ENCODE results near the gene PRODH2. TPM values are rescaled to one million over a fixed set of nuclear protein-coding genes. Genes with fewer than 3 reads are reported as not detected.

The PRODH2 gene
- total RNA-seq, 1 experiment from 2014 or later = not detected

DNA sequence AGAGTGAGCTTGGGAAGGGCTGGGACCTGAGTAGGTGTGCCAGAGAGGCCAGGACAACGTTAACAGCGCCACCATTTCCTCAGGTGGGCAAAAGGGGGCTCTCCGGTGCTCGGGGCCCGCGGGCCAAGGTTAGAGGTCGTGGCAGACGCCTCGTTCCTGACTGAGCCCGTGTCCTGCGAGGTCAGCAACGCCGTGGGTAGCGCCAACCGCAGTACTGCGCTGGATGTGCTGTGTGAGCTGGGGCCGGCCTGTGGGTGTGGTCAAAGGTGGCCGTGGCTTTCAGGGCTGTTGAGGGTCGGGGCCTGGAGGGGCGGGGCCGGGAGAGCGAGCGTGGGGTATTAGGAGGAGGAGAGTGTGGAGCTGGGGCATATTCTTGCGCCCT, 47.8 kb upstream of the PRODH2 start:
- no peaks in the 10 kb centered on the region for H3K4me1 Mint-ChIP-seq (ENCODE audit: insufficient read depth, unreplicated experiment)
- TF ChIP-seq, protein P1, sequence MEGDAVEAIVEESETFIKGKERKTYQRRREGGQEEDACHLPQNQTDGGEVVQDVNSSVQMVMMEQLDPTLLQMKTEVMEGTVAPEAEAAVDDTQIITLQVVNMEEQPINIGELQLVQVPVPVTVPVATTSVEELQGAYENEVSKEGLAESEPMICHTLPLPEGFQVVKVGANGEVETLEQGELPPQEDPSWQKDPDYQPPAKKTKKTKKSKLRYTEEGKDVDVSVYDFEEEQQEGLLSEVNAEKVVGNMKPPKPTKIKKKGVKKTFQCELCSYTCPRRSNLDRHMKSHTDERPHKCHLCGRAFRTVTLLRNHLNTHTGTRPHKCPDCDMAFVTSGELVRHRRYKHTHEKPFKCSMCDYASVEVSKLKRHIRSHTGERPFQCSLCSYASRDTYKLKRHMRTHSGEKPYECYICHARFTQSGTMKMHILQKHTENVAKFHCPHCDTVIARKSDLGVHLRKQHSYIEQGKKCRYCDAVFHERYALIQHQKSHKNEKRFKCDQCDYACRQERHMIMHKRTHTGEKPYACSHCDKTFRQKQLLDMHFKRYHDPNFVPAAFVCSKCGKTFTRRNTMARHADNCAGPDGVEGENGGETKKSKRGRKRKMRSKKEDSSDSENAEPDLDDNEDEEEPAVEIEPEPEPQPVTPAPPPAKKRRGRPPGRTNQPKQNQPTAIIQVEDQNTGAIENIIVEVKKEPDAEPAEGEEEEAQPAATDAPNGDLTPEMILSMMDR (IDR thresholded peaks at IDR 0.05; ENCODE audit: unreplicated experiment) = no peak
- no peak for DNase-seq (ENCODE audit: unreplicated experiment)
- ChIA-PET POLR2A (no interaction called here), CTCF (no interaction called here)
- H3K27ac Mint-ChIP-seq (ENCODE audit: low read depth, unreplicated experiment) = no peak overlapping the region
- H3K4me3 Mint-ChIP-seq (ENCODE audit: unreplicated experiment) = no peak overlapping the region
- no peaks in the 10 kb centered on the region for H3K9me3 Mint-ChIP-seq (ENCODE audit: unreplicated experiment)
- no peaks in the 10 kb centered on the region for H3K36me3 Mint-ChIP-seq (ENCODE audit: insufficient read depth, unreplicated experiment)
- peaks cover 24% of the 10 kb centered on the region for H3K27me3 Mint-ChIP-seq (ENCODE audit: insufficient read depth, unreplicated experiment)
- no TSS peak for BruUV-seq (replicated peaks)
- intact Hi-C loops (cut with micrococcal nuclease) = no loop called here

DNA sequence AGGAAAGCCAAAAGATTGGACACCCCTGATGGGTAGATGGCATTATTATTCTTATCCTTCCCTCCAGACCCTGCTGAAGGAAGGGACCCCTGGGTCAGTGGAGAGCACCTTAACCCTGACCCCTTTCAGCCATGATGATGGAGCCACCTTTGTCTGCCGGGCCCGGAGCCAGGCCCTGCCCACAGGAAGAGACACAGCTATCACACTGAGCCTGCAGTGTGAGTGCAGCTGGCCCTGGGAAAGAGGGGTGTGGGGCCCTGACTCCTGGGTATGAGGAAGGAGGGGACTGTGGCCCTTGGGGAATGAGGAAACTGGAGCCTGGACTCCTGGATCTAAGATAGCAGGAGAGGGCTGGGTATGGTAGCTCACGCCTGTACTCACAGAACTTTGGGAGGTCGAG, 46.8 kb upstream of the PRODH2 start:
- Mint-ChIP-seq H3K27me3 (ENCODE audit: insufficient read depth, unreplicated experiment) (peaks cover 27% of the 10 kb centered on the region), H3K27ac (ENCODE audit: low read depth, unreplicated experiment) (no peak overlapping the region), H3K36me3 (ENCODE audit: insufficient read depth, unreplicated experiment) (no peaks in the 10 kb centered on the region), H3K9me3 (ENCODE audit: unreplicated experiment) (no peaks in the 10 kb centered on the region), H3K4me1 (ENCODE audit: insufficient read depth, unreplicated experiment) (no peaks in the 10 kb centered on the region), H3K4me3 (ENCODE audit: unreplicated experiment) (no peak overlapping the region)
- BruUV-seq (replicated peaks) = no TSS peak
- CTCF ChIA-PET = no interaction called here
- POLR2A ChIA-PET = no interaction called here
- TF ChIP-seq, protein P1 (IDR thresholded peaks at IDR 0.05; ENCODE audit: unreplicated experiment) = no peak
- no peak for DNase-seq (ENCODE audit: unreplicated experiment)
- intact Hi-C loops (cut with micrococcal nuclease) = no loop called here

DNA sequence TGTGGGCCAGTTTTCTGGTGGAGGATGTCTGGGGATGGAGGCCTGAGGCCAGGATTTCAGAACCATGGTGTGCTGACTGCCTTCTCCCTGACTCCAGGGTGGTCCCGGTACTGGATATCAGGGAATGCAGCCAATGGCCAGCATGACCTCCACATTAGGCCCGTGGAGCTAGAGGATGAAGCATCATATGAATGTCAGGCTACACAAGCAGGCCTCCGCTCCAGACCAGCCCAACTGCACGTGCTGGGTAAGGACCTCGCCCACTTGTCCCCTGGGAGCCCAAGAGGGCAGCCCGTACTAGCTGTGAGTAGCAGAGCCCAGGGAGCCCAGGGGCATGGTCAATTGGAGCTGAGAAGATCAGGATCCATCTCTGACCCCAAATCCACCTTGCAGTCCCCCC, 45.7 kb upstream of the PRODH2 start:
- peaks cover 38% of the 10 kb centered on the region for H3K27me3 Mint-ChIP-seq (ENCODE audit: insufficient read depth, unreplicated experiment)

DNA sequence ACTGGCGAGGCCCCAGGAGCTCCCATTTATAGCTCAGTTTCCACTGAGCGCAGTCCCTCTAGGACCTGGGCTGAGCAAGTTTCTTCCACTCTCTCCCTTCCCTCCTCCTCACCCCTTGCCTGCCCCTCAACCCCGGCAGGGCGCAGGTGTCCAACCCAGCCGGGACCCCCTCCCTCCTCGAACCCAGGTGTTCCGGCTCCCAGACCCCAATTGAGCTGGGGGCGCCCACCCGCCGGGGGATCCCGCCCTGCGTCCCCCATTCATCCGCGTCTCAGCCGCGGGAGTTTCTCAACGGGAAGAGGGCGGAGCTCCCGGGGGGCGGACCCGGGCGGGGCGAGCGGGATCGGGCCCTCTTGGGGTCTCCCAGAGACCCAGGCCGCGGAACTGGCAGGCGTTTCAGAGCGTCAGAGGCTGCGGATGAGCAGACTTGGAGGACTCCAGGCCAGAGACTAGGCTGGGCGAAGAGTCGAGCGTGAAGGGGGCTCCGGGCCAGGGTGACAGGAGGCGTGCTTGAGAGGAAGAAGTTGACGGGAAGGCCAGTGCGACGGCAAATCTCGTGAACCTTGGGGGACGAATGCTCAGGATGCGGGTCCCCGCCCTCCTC, 44.0 kb upstream of the PRODH2 start, which contains the start of gene KIRREL2:
Gene KIRREL2 (plus strand): TSS at position 366 of the 604 bp plus-strand sequence. CDS start 209 bp downstream, at position 575.
- TF ChIP-seq, protein P1 (IDR thresholded peaks at IDR 0.05; ENCODE audit: unreplicated experiment) = no peak
- intact Hi-C loops (cut with micrococcal nuclease) = no loop called here
- Mint-ChIP-seq H3K27ac (ENCODE audit: low read depth, unreplicated experiment) (no peak within 1 kb of the TSS), H3K4me1 (ENCODE audit: insufficient read depth, unreplicated experiment) (no peaks in the 10 kb centered on the region), H3K9me3 (ENCODE audit: unreplicated experiment) (no peaks in the 10 kb centered on the region), H3K4me3 (ENCODE audit: unreplicated experiment) (peak within 1 kb of the TSS; percentile 47), H3K27me3 (ENCODE audit: insufficient read depth, unreplicated experiment) (peaks cover 44% of the 10 kb centered on the region), H3K36me3 (ENCODE audit: insufficient read depth, unreplicated experiment) (no peaks in the 10 kb centered on the region)
- DNase-seq (ENCODE audit: unreplicated experiment) = no peak
- ChIA-PET POLR2A (interaction anchor here (0.9 to 1.3 kb wide), 2 partner anchors 12 to 23 kb away, joined by 3 read pairs; partner anchors contain the start of gene APLP1), CTCF (no interaction called here)
- no TSS peak for BruUV-seq (replicated peaks)

More for the DNA sequence above, 45.7 kb upstream of the PRODH2 start:
- Mint-ChIP-seq H3K27ac (ENCODE audit: low read depth, unreplicated experiment) (no peak overlapping the region), H3K4me1 (ENCODE audit: insufficient read depth, unreplicated experiment) (no peaks in the 10 kb centered on the region), H3K36me3 (ENCODE audit: insufficient read depth, unreplicated experiment) (no peaks in the 10 kb centered on the region), H3K4me3 (ENCODE audit: unreplicated experiment) (no peak overlapping the region), H3K9me3 (ENCODE audit: unreplicated experiment) (no peaks in the 10 kb centered on the region)
- intact Hi-C loops (cut with micrococcal nuclease) = no loop called here
- TF ChIP-seq, protein P1 (IDR thresholded peaks at IDR 0.05; ENCODE audit: unreplicated experiment) = no peak
- BruUV-seq (replicated peaks) = no TSS peak
- ChIA-PET POLR2A (no interaction called here), CTCF (no interaction called here)
- no peak for DNase-seq (ENCODE audit: unreplicated experiment)
